HG02763 (cell line): ENCODE data around the gene HMGXB4.
A peak's percentile ranks its signal among the peaks of the same experiment; 100 is the strongest.
"Not testable (repeated sequence)": the region's sequence is repeated elsewhere in the genome, so short reads cannot be mapped to it uniquely, and the experiment has no call there.

Experiments used
- ATAC-seq: cut with Tn5 transposase; IDR thresholded peaks from one replicate; pipeline ENCODE4 v1.9.1; 2021; ENCODE audit warnings: mild to moderate bottlenecking, moderate library complexity; ENCODE audit not compliant: unreplicated experiment

HMGXB4 gene, protein sequence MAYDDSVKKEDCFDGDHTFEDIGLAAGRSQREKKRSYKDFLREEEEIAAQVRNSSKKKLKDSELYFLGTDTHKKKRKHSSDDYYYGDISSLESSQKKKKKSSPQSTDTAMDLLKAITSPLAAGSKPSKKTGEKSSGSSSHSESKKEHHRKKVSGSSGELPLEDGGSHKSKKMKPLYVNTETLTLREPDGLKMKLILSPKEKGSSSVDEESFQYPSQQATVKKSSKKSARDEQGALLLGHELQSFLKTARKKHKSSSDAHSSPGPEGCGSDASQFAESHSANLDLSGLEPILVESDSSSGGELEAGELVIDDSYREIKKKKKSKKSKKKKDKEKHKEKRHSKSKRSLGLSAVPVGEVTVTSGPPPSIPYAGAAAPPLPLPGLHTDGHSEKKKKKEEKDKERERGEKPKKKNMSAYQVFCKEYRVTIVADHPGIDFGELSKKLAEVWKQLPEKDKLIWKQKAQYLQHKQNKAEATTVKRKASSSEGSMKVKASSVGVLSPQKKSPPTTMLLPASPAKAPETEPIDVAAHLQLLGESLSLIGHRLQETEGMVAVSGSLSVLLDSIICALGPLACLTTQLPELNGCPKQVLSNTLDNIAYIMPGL

DNA sequence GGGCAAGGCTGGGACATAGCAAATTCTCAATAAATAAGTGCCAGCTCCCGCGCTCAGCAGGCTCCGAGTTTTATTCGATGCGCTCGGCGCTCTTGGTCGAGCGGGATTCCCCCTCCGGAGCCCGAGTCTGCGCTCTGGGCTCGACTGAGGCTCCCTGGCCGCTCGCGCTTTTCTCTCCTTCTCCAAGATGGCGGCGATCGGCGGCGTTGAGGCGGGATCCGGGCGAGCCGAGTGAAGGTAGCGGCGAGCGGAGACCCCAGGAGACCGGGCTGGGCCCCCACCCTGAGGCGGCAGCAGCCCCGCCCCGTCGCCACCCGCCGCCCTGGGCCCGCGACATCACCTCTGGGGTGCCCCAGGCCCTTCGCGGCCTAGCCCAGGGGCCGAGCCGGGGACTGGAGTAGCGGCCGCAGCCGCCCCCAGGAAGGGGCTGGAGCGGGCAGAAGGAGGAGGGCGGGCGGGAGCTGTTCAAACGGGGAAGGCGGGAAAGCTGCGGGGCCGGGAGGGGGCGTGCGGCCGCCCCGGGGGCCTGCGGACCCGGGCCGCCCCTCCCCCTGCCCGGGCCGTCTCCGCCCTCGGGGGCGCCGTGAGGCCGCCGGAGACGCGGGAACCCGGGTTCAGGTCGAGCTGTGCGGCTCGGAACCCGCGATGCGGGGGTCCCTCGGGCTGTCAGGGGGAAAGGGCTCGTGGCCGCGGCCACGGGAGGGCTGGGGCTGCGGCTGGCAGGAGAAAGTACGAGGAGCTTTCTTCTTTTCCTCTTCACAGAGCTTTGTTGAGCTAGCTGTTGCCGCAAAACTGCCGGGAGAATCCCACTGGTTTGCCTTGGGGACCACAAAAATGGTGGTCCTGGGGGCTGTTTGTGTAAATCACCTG is at the start of gene HMGXB4:
Gene HMGXB4, plus strand, starts transcription at position 173 of the 870 bp plus-strand sequence. CDS start 4,898 bp downstream, outside the sequence.
- ATAC-seq: peak; percentile 85

DNA sequence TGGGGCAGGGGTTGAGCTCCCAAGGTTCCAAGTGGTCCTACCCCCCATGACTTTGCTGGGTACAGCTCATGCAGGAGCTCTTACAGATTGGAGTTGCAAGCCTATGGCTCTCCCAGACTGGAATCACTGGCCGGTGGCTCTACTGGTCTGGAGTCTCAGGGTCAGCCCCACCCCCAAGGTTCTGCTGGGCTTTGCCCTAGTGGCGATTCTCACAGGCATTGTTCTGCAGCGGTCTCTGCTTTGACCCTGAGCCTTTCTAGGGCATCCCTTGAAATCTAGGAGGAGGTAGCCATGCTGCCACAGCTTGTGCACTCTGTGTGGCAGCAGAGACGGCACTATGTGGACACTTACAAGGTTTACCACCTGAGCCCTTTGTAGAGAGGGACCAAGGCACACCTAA is 49.3 kb upstream of the HMGXB4 start:
- ATAC-seq: no peak

DNA sequence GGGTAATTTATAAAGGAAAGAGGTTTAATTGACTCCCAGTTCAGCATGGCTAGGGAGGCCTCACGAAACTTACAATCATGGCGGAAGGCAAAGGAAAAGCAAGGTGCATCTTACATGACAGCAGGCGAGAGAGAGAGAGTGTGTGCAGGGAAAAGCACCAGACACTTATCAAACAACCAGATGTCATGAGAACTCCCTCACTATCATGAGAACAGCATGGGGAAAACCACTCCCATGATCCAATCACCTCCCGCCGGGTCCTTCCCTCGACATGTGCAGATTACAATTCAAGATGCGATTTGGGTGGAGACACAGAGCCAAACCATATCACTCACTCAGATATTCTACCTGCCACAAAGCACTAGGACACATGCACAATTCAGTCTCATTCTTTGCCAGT is 48.1 kb upstream of the HMGXB4 start:
- ATAC-seq: no peak

DNA sequence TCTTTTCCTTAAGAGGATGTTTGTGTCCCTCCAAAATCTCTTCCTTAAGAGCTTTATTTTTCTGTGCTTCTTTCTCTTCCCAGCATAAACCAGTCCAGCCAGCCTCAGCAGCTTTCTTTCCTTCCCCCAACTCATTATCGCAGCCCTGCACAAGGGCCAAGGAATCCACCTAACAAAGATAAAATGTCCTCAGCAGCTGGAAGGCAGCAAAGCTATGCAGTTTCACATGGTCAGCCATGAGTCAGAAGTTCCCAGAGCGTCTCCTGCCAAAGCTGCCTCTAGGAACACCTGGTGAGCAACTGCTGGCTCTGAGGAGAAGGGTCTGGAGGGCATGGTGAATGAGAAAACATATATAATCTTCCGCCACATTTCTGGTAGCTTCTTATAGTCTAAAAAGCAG is 45.3 kb upstream of the HMGXB4 start:
- no peak for ATAC-seq

- no peak for ATAC-seq
Observed at GRCh38 chr22:35212996-35213395, 44.3 kb upstream of the HMGXB4 start.

GRCh38 chr22:35214968-35215367 is 42.3 kb upstream of the HMGXB4 start:
- no peak for ATAC-seq

DNA sequence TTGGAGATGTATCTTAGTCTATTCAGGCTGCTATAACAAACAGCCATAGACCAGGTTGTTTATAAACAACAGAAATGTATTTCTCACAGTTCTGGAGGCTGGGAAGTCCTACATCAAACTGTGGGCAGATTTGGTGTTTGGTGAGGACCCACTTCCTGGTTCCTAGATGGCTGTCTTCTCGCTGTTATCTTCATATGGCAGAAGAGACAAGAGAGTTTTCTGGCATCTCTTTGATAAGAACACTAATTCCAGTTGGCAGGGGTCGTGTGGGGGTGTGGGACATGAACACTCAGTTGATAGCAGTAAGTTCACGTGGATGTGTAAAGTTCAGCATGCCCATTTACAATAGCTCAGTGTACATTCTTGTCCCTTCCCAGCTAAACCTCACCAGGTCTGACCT is 41.3 kb upstream of the HMGXB4 start:
- no peak for ATAC-seq

- ATAC-seq: no peak
Observed at GRCh38 chr22:35217527-35217926, 39.8 kb upstream of the HMGXB4 start.

DNA sequence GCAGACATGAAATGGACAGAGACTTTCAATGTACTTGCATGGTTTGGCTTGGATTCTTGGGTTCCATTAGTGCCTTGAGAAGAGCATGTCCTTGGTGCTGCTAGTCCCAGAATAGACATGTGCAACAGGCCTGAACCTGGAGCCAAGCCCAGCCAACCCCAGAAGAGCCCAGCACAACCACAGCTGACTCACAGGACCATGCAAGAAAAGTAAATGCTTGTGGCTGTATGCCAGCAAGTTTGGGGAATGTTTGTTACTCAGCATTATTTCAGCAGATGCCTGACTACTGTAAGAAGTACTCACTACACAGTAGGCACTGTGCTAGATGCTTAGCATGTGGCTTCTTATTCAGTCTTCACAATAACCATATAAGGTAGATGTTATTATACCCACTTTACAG is 39.2 kb upstream of the HMGXB4 start:
- ATAC-seq: no peak

GRCh38 chr22:35219012-35219411 is 38.3 kb upstream of the HMGXB4 start:
- ATAC-seq: no peak

GRCh38 chr22:35220221-35220620 is 37.1 kb upstream of the HMGXB4 start:
- ATAC-seq: no peak

DNA sequence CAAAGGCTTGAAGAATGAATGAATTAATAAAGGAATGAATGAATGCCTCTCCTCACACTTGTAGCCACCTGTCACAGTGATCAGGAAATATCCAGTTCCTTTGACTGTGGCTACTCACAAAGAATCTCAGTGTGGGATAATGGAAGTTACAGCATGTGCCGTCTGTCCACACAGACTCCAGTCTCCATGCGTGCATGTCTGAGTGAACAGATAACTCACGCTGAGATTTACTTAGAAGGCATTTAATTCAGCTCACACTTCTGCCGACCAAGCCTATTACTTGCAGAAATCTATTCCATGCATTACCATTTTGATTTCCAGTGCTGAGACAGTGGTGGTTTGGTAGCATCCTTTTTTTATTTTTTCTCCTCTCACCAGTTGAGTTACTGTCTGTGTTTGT is 32.3 kb upstream of the HMGXB4 start:
- no peak for ATAC-seq

- ATAC-seq: no peak
Observed at GRCh38 chr22:35226958-35227647, 30.2 kb upstream of the HMGXB4 start.

DNA sequence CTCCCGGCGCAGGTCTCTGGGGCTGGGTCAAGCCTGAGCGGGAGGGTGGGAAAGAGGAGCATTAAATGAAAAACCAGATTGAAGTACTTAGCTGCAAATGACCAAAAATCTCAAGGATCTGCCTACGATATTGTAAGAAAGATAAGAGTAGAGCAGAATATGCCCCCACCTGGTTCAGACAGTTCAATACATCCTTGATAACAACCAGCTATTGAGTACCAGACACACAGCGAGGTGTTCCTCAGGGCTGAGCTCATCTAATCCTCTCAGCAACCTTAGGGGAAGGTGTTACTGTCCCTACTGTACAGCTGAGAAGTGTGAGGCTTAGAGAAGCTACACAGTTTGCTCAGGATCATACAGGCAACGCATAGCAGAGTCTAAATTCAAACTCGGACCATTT is 27.4 kb upstream of the HMGXB4 start:
- no peak for ATAC-seq

GRCh38 chr22:35230417-35230816 is 26.9 kb upstream of the HMGXB4 start:
- no peak for ATAC-seq

- ATAC-seq: no peak
Observed at GRCh38 chr22:35230839-35231584, 26.3 kb upstream of the HMGXB4 start.

DNA sequence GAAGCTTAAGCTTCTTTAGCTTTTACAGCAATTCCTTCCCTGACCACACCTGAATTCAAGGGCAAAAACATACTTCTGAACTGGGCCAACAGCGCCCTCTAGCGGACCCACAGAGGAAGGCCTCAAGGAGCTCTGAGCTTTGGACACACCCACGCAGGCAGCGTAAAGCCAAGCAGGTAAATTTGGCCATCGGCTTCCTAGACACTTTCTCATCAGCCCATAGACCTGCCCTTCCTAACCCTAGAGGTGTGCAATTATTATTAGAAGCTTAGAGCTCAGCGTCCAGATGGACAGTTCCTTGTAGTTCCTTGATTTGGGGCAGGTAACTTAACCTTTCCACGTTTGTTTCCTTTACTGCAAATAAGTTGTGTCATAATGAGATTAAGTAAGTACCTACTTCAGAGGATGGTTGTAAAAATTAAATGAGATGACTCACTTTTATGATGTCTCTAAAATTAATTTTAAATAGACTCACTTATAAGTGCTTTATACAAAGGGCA is 25.7 kb upstream of the HMGXB4 start:
- ATAC-seq: no peak

GRCh38 chr22:35238749-35239148 is 18.5 kb upstream of the HMGXB4 start:
- not testable (repeated sequence) for ATAC-seq

DNA sequence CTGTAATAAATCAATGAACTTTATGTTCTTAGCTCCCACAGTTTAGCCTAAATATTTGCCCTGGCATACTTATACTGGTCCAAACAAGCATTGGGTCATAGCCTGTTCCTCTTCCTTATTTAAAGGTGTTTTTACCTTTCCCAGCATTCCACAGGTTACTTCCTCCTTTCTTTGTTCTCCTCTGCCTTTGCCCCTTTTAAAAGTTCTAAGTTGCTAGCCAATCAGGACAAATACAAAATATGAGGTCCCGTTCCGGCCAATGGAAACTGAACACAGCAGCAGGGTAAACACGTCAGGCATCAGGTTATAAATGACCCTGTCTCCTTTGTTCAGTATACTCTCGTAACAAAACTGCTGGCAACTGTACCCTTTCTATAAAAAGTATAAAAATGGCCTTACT is 12.8 kb upstream of the HMGXB4 start:
- not testable (repeated sequence) for ATAC-seq

DNA sequence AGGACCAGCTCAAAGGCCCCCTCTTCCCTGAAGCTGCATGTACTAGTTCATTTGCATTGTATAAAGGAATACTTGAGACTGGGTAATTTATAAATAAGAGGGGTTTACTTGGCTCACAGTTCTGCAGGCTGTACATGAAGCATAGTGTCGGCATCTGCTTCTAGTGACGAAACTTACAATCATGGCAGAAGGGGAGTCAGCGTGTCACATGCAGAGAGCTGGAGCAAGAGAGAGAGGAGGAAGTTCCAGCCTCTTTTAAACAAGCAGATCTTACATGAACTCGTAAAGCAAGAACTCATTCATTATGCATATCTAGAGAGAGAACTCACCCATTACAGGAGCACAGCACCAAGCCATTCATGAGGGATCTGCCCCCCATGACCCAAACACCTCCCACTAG is 7.1 kb upstream of the HMGXB4 start:
- ATAC-seq: no peak
